ENCODE data around the gene MECP2. TPM values are rescaled to one million over a fixed set of nuclear protein-coding genes. Genes with fewer than 3 reads are reported as not detected.

MECP2 gene
- total RNA-seq, 1 experiment from 2014 or later = 47.3 TPM

- no peaks in the 10 kb centered on the region for H3K27me3 ChIP-seq (ENCODE audit: low read length)
- peaks cover 5% of the 10 kb centered on the region; the same call in 1 of the 2 replicates for H4K20me1 ChIP-seq (ENCODE audit: low read length)
- CTCF ChIA-PET = no interaction called here
- H3F3A ChIP-seq (ENCODE audit: low read length, unreplicated experiment) = no peaks in the 10 kb centered on the region
- no peak for TF ChIP-seq EZH2 (IDR thresholded peaks at IDR 0.05; ENCODE audit: low read length, unreplicated experiment)
- TF ChIP-seq EZH2phosphoT487 (IDR thresholded peaks at IDR 0.05; ENCODE audit: borderline replicate concordance, low read length) = no peak
- no peak for TF ChIP-seq CTCF (conservative IDR thresholded peaks at IDR 0.05; ENCODE audit: low read depth, low read length)
- peaks cover 17% of the 10 kb centered on the region for H3K4me1 ChIP-seq (ENCODE audit: insufficient read depth, low read length)
- H3K4me2 ChIP-seq (ENCODE audit: low read length) = no peak overlapping the region
- POLR2A ChIA-PET (ENCODE audit: unreplicated experiment) = no interaction called here
- H3K9ac ChIP-seq (ENCODE audit: low read length) = no peak overlapping the region
- H3K9me3 ChIP-seq (ENCODE audit: low read length) = no peaks in the 10 kb centered on the region
- peaks cover 7% of the 10 kb centered on the region for H3K36me3 ChIP-seq (ENCODE audit: low read depth, low read length)
- no peaks in the 10 kb centered on the region for H3K9me2 ChIP-seq (replicated peaks; ENCODE audit: low read length)
- H3K27ac ChIP-seq (ENCODE audit: low read length) = no peak overlapping the region
- no peak overlapping the region for H2AFZ ChIP-seq (ENCODE audit: low read length)
- no peak for DNase-seq
- BruUV-seq (replicated peaks) = no TSS peak
- no peak for ATAC-seq
- intact Hi-C loops (cut with micrococcal nuclease) = no loop called here
- peaks cover 84% of the 10 kb centered on the region for H3K79me2 ChIP-seq (ENCODE audit: low read length)
- H3K4me3 ChIP-seq (ENCODE audit: low read length) = no peak overlapping the region
Measured at GRCh38 chrX:154084449-154085300, 12.8 kb downstream of the MECP2 start.

- H4K20me1 ChIP-seq (ENCODE audit: low read length) = peaks cover 5% of the 10 kb centered on the region; the same call in 1 of the 2 replicates
- ATAC-seq = no peak
- H3K4me1 ChIP-seq (ENCODE audit: insufficient read depth, low read length) = peaks cover 17% of the 10 kb centered on the region
- H3K79me2 ChIP-seq (ENCODE audit: low read length) = peaks cover 82% of the 10 kb centered on the region
- intact Hi-C loops (cut with micrococcal nuclease) = no loop called here
- no peak overlapping the region for H3K4me3 ChIP-seq (ENCODE audit: low read length)
- H3K9ac ChIP-seq (ENCODE audit: low read length) = no peak overlapping the region
- no peaks in the 10 kb centered on the region for H3K27me3 ChIP-seq (ENCODE audit: low read length)
- ChIA-PET CTCF (no interaction called here), POLR2A (ENCODE audit: unreplicated experiment) (interaction anchor here (0.7 kb wide), 1 partner anchor 30 kb away, joined by 4 read pairs; no protein-coding TSS in a partner anchor)
- no peaks in the 10 kb centered on the region for H3K9me2 ChIP-seq (replicated peaks; ENCODE audit: low read length)
- DNase-seq = no peak
- no TSS peak for BruUV-seq (replicated peaks)
- H3K4me2 ChIP-seq (ENCODE audit: low read length) = no peak overlapping the region
- H3F3A ChIP-seq (ENCODE audit: low read length, unreplicated experiment) = no peaks in the 10 kb centered on the region
- no peak overlapping the region for H3K27ac ChIP-seq (ENCODE audit: low read length)
- H3K9me3 ChIP-seq (ENCODE audit: low read length) = no peaks in the 10 kb centered on the region
- TF ChIP-seq EZH2 (IDR thresholded peaks at IDR 0.05; ENCODE audit: low read length, unreplicated experiment) (no peak), EZH2phosphoT487 (IDR thresholded peaks at IDR 0.05; ENCODE audit: borderline replicate concordance, low read length) (no peak), CTCF (conservative IDR thresholded peaks at IDR 0.05; ENCODE audit: low read depth, low read length) (no peak)
- peaks cover 4% of the 10 kb centered on the region for H3K36me3 ChIP-seq (ENCODE audit: low read depth, low read length)
- H2AFZ ChIP-seq (ENCODE audit: low read length) = no peak overlapping the region
Measured at GRCh38 chrX:154083126-154083517, 14.4 kb downstream of the MECP2 start.

Measured in PC-3 (cell line).